HFFc6 (cell line): ENCODE results near the gene OR51F2. TPM values are rescaled to one million over a fixed set of nuclear protein-coding genes. Genes with fewer than 3 reads are reported as not detected.

Experiments
- DNase-seq: peaks from one replicate; pipeline ENCODE4 v3.0.0-alpha.2; 2018
- H3K27ac Mint-ChIP-seq: 2 replicates; pipeline ENCODE4 v1.8.0; 2020; ENCODE audit warnings: mild to moderate bottlenecking, mixed read lengths
- H3K27me3 Mint-ChIP-seq: 2 replicates; pipeline ENCODE4 v1.8.0; 2021; ENCODE audit warnings: mild to moderate bottlenecking, moderate library complexity, mixed read lengths; ENCODE audit not compliant: insufficient read depth
- H3K36me3 Mint-ChIP-seq: 2 replicates; pipeline ENCODE4 v1.8.0; 2021; ENCODE audit warnings: low read depth, mixed read lengths
- H3K4me1 Mint-ChIP-seq: 2 replicates; pipeline ENCODE4 v1.8.0; 2020; ENCODE audit warnings: low read depth, mixed read lengths
- H3K4me3 Mint-ChIP-seq: 2 replicates; pipeline ENCODE4 v1.8.0; 2020; ENCODE audit warnings: mild to moderate bottlenecking, moderate library complexity, mixed read lengths
- H3K9me3 Mint-ChIP-seq: 2 replicates; pipeline ENCODE4 v1.8.0; 2020; ENCODE audit warnings: mild to moderate bottlenecking, mixed read lengths
- total RNA-seq, 6 experiments: library from RNA; stranded (reverse); fragmentation: NEBNext Ultra II Directional; extraction: Animal tissue kit (Norgen Biotek cat#: 25700); gene quantifications; 2 replicates in 1 of 6; 3 replicates in 5 of 6; pipeline ENCODE4 v1.2.3, GENCODE V29; 2021
- TF ChIP-seq, protein P1 (sequence below): fragments of 200-600 bp; sonication (generic); IDR thresholded peaks from 2 replicates; pipeline ENCODE4 v1.5.0; 2021; ENCODE audit warnings: antibody characterized with exemption, mild to moderate bottlenecking

The OR51F2 gene
- total RNA-seq, 6 experiments from 2014 or later, result not detected

DNA sequence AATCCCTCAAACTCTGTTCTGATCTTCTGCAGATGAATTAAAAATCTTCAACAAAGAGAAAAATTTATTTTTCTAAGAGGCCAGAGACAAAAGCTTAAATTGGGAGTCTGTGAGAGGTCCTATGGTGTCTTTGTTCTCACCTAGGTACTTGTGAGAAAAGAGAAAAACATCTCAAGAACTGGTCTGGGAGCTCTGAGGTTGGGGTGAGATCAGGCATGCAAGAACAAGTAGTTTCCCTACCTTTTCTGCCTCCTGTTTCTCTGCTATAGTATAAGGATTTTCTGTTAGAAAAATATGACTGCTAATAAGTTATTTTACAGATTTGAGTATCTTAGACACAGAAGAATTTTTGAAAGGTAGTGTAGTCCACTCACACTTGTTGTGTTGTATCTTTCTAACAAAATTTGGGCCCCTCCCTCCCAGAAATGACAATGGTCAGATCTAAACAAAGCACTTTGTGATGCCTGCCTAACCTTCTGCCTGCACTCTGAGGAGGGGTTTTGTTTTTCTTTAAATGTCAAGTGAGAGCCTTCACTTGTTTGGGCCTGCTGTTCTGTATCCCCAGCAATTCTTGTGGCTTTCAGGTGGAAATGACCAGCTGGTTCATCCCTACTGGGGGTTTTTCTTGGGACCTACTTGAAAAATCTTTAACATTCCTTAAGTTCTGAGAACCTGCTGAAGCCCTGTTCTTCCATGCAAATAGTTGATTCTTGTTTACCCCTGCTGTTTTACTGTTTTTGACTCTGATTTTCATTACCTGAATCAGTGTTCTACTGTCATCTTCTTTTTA is 41.5 kb downstream of the OR51F2 start:
- TF ChIP-seq, protein P1, sequence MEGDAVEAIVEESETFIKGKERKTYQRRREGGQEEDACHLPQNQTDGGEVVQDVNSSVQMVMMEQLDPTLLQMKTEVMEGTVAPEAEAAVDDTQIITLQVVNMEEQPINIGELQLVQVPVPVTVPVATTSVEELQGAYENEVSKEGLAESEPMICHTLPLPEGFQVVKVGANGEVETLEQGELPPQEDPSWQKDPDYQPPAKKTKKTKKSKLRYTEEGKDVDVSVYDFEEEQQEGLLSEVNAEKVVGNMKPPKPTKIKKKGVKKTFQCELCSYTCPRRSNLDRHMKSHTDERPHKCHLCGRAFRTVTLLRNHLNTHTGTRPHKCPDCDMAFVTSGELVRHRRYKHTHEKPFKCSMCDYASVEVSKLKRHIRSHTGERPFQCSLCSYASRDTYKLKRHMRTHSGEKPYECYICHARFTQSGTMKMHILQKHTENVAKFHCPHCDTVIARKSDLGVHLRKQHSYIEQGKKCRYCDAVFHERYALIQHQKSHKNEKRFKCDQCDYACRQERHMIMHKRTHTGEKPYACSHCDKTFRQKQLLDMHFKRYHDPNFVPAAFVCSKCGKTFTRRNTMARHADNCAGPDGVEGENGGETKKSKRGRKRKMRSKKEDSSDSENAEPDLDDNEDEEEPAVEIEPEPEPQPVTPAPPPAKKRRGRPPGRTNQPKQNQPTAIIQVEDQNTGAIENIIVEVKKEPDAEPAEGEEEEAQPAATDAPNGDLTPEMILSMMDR, result no peak
- no peak overlapping the region for H3K4me3 Mint-ChIP-seq
- no peaks in the 10 kb centered on the region for H3K4me1 Mint-ChIP-seq
- DNase-seq, result no peak
- no peak overlapping the region for H3K27ac Mint-ChIP-seq
- H3K36me3 Mint-ChIP-seq, result no peaks in the 10 kb centered on the region; the same call in 1 of the 2 replicates
- no peaks in the 10 kb centered on the region for H3K27me3 Mint-ChIP-seq
- peaks cover 45% of the 10 kb centered on the region for H3K9me3 Mint-ChIP-seq

DNA sequence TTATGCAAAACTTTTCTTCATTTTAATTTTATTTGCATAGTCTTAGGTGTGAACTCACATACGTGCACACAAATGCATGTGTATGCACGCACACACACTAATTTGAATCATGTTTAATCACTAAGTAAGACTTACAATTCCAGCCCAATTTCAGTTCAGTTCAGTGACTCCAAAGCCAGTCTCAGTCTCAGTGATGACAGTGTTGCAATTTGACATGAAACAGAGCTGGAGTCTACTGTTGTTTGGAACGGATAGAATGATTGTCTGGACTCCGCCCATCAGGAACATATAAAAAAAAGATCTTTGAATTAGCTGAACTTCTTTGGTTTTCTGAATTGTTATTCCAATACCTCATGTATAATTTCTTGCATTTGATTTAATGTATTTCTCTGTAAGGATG is 42.8 kb downstream of the OR51F2 start:
- DNase-seq, result no peak
- Mint-ChIP-seq H3K4me3 (no peak overlapping the region), H3K27ac (no peak overlapping the region), H3K9me3 (peaks cover 51% of the 10 kb centered on the region), H3K36me3 (no peaks in the 10 kb centered on the region; the same call in 1 of the 2 replicates), H3K27me3 (no peaks in the 10 kb centered on the region), H3K4me1 (no peaks in the 10 kb centered on the region)
- TF ChIP-seq, protein P1, result no peak

DNA sequence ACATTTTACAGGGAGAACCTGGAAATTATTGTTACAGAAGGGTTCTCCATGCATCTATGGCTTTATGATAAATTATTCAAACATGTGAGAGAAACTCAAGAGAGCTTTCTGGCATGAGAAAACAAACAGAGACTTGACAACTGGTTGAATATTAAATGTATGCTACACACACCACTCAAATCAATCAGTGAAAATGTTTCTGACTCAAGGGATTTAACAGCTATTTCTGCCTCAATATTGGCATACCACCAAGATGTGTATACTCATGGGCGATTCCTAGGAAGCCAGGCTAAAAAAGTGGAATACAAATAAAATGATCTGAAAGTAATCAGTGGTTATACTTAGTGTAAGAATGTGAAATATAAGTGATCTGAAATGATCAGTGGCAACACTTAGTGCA is 44.7 kb downstream of the OR51F2 start:
- Mint-ChIP-seq H3K36me3 (no peaks in the 10 kb centered on the region; the same call in 1 of the 2 replicates), H3K27ac (no peak overlapping the region), H3K9me3 (peaks cover 45% of the 10 kb centered on the region), H3K4me3 (no peak overlapping the region), H3K4me1 (no peaks in the 10 kb centered on the region), H3K27me3 (no peaks in the 10 kb centered on the region)
- DNase-seq, result no peak
- TF ChIP-seq, protein P1, result no peak

Other genes with a start within 250 kb of the OR51F2 start
- gene OR52I2, start 239.6 kb upstream of the OR51F2 start, total RNA-seq, result not detected
- not detected for gene OR52I1, start 227.3 kb upstream of the OR51F2 start, total RNA-seq
- 1 to 10 TPM; 6.4 to 10.0 (median 8.6) TPM for gene TRIM68, start 213.1 kb upstream of the OR51F2 start, total RNA-seq
- gene OR51D1, start 183.8 kb upstream of the OR51F2 start, total RNA-seq, result not detected
- gene OR51E1, start 177.3 kb upstream of the OR51F2 start, total RNA-seq, result not detected
- under 1 TPM in 4 of 6 experiments, not detected in 2; 0.09 to 0.32 (median 0.12) TPM for gene OR51E2, start 123.5 kb upstream of the OR51F2 start, total RNA-seq
- gene MMP26, start 116.5 kb upstream of the OR51F2 start, total RNA-seq, result not detected
- not detected for gene OR51F1, start 51.4 kb upstream of the OR51F2 start, total RNA-seq
- gene OR52R1, start 16.9 kb upstream of the OR51F2 start, total RNA-seq, result not detected
- gene OR51S1, start 27.9 kb downstream of the OR51F2 start, total RNA-seq, result not detected
- not detected for gene OR51T1, start 60.6 kb downstream of the OR51F2 start, total RNA-seq
- gene OR51A7, start 82.5 kb downstream of the OR51F2 start, total RNA-seq, result not detected
- not detected for gene OR51G2, start 98.0 kb downstream of the OR51F2 start, total RNA-seq
- gene OR51G1, start 103.0 kb downstream of the OR51F2 start, total RNA-seq, result not detected
- not detected for gene OR51A4, start 126.3 kb downstream of the OR51F2 start, total RNA-seq
- not detected for gene OR51A2, start 134.4 kb downstream of the OR51F2 start, total RNA-seq
- gene OR51L1, start 173.5 kb downstream of the OR51F2 start, total RNA-seq, result not detected
- not detected for gene OR52J3, start 225.2 kb downstream of the OR51F2 start, total RNA-seq
- not detected for gene OR52E2, start 238.3 kb downstream of the OR51F2 start, total RNA-seq
- gene OR52E1, start 248.3 kb downstream of the OR51F2 start, total RNA-seq, result not detected